Activated CD4-positive, alpha-beta T cell treated with anti-CD3 and anti-CD28 coated beads, Interleukin-10, Interleukin-2, amounts not matched to agents 100 ng/mL and 50 ng/mL, durations not matched to agents 16 hours and 8 hours (primary cell): ENCODE measurements around the gene CEMIP.

ENCODE experiments used
- DNase-seq: peaks from one replicate; pipeline ENCODE4 v3.0.0-alpha.2; 2020

The CEMIP gene

DNA sequence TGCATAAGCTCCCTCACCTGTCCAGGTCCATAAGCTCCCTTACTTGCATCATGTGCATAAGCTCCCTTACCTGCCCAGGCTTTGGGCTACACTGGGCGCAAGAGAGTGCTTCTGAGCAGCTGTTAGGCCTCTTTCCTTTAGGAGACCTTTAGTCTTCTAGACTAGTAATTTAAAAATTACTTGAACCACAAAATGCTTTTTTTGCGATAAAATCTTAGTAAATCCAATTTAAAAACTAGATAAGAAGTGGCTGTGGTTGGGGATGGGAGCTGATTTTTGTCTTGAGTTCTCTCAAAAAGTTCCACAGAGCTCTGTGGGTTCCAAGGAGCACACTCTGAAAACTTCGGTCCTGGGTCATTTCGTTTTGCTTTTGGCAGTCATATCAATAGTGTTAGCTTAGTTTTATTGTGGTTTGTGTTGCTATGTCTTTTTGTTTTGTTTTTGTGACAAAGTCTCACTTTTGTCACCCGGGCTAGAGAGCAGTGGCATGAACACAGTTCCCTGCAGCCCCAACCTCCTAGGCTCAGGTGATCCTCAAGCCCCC, 6.7 kb downstream of the CEMIP start:
- DNase-seq = peak; percentile 52

DNA sequence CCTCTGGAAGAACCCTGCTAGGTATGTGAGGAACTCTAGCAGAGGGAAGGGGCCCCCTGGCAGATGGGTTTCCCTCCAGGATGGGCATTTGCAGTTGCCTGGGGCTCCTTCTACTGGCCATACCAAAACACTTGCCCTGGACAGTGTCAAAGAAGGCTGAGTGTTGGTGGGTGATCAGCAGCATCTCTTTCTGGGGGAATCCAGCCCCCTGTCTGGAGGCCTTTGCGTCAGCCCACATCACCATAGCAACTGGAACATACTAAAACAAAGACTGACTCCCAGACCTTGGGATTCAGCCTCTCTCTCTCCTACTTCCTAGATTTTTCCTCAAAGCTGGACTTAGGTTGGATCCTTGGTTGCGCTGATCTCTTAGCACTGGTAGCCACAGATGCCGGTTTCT, 8.1 kb downstream of the CEMIP start:
- no peak for DNase-seq

DNA sequence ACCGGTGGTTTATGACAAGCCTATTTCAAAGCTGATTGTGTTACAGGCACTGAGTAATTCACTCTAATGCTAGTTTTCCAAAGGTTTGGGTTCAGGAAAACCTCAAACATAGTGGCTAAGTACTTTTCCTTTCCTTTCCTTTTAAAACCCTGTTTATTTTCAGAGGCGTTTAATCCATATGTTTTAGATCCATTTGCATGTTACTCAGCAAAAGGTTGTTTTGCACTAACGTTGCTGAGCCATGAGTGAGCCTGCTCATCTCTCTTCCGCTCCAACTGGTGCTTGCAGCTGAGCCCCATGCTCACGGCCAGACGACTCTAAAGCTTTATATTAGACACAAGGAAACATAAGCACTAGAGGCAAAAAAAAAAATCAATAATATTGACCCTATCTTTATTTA, 9.4 kb downstream of the CEMIP start:
- DNase-seq = no peak

DNA sequence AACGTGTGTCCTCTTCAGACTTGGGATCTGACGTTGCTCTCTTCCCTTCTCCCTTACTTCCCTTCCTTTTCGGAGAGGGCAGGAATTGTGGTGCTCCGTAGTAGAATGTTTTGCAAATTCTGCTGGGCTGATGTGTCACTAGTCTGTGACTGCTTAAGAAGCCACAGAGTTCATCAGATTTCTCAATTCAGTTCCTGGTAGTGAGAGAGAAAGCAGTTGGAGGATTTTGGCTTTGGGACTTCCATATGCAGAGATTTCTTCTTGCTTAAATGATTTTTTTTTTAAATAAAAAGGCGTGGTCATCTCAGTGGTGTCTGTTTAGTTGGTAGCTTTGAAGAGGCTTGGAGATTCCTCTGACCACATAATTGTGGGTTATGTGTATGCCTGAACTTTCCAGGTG, 10.1 kb downstream of the CEMIP start:
- DNase-seq = no peak

DNA sequence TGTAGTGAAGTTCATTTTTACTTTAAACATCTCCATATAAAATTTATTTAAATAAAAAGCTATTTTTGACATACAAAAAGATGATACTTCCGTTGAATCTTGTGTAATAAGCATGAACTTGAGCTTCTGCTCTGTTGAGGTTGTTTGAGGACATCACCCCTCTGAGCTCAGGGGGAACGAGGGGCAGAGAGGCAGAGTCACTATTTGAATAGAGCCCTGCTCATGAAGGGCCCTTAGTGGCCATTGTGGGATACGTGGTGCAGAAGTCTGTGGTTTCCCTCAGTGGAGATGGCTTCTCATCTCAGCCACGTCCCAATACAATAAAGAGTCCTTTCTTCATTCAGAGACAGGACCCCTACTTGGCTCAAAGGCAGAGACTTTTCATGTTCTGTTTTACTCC, 10.6 kb downstream of the CEMIP start:
- DNase-seq = no peak

DNA sequence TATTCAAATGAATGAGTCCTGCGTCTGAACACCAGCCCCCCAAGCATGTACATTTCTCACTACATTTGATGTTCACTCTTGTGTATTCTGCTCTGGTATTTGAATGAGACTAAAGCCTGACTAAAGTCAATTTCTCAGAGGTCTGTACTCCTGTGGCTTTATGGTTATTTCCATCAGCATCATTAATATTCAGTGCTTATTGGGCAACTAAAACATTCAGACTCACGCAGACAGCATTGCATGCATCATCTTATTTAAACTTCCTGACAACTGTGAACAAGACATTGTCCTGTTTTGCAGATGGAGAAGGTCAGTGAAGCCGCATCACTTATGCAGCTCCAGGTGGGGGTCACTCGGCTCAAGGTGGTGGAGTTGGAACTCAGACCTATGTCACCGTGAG, 11.1 kb downstream of the CEMIP start:
- DNase-seq = no peak

DNA sequence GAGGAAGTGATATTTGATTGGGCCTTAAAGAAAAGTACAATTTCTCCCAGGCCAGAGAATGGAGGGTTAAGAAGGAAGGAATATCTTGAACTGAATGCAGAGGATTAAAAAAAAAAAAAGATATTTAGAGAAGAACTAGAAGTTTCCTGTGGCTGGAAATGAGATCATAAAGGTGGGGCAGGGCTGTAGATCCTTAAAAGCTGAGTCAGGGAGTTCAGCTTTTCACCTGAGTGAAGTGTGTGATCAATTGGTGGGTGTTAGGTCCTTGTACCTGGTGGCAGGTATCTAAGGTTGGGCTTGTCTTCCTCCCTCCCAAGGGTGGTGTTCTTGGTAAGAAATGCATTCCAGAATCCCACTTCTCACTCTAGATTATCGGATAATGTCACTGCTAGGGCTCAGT, 11.8 kb downstream of the CEMIP start:
- no peak for DNase-seq

DNA sequence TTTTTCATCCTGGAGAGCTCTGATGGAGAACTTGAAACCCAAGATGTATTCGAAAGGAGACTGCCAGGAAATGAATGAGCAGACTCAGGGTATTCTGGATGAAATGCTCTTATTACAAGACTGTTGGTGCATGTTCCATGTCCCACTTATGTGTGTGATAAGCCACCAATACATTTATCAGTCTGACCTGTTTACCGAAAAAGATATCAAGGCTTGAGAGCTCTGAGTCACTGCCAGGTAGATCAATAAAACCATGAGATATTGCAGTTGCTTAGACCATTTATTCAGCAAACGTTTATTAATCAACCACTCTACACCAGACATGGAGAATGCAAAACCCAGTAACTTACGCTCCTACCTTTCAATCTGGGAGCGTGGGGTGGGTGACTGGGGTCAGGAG, 17.2 kb downstream of the CEMIP start:
- no peak for DNase-seq

DNA sequence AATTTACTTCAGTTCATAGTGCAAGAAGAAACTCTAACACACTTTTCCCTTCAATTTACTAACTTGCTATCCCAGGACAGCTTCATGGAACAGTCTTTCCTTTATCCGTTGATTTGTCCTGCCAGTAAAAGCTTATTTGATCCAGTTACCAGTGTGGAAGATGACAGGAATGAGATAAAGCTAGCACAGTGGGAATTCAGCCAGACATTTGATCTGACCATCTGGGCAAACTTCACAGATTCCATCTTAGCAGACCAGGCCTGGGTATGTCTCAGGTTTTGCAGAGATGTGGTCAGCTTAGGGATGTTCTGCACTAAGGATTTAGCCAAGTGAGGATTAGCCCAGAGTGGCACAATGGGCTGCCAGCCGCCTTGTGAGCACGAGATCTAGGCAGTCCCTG, 19.7 kb downstream of the CEMIP start:
- DNase-seq = no peak

DNA sequence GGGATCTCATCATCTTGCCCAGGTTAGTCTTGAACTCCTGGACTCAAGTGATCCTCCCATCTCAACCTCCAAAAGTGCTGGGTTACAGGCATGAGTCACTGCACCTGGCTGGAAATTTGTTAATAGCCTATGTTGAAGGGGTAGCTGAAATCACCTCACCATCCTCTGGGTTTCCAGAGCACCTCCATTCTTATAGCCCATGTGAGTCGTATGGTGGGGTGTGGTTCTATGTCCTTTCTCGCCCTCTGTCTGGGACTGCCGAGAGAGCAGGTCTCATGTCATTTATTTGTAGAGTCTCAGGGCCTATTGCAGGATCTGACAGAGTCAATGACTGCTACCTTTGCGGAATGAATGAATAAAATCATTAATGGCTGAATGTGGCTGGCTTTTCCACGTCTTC, 20.9 kb downstream of the CEMIP start:
- no peak for DNase-seq

DNA sequence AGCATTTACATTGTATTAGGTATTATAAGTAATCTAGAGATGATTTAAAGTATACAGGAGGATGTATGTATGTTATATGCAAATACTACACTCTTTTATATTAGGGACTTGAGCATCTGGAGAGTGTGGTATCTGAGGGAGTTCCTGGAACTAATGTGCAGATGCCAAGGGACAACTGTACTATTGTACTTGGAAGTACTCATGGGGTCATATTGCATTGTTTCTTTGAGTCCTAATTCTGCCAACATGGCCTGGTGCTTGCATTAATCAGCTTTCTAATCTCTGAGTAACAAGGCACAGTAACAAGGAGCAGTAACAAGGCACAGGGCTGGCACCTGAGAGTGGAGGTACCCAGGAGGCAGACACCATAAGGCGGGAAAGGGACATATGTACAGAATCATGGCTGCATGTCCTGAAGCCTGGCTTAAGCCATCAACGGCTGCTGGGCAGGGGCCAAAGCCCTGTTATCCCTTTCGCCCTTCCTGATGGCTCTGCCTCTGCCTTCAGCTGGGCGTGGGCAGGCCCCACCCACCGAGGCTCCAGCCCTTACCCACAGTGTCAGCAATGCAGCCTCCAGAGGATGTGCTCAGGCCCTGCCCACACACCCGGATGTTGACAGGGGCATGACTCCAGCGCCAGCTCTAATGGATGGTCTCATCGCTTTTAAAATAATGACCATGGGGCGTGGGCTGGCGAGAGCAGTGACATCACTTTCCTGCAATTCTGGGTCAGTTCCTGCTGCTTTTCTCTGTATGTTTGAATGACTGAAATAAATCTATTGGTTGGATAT, 22.9 kb downstream of the CEMIP start:
- DNase-seq = no peak

DNA sequence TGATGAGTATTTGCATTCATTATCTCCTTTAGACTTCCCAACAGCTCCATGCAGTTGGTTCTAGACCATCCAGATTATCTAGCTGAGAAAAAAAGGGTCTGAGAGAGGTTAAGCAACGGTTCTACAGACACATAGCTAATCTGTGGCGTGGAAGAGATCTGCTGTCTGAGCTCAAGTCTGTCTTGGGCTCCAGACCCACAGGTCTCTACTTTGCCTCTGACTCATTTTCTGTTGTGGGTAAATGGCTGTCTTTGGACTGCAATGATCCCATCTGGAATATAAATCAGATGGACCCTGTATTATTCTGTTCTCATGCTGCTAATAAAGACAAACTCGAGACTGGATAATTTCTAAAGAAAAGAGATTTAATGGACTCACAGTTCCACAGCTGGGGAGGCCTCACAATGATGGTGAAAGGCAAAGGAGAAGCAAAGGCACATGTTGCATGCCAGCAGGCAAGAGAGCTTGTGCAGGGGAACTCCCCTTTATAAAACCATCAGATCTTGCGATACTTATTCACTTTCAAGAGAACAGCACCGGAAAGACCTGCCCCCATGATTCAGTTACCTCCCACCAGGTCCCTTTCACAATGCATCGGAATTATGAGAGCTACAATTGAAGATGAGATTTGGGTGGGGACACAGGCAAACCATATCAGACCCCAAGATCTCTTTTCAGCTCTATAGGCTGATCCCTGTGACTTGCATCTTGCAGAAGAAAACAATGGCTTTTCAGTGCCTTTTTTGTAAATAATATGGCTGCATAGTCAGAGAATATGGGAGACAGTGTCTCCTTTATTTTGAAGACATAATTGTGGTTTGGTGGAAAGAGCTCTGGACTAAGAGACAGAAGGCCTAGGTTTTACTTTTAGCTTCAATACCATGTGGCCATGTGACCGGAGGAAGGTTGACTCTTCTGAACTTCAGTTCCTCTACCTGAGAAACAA, 24.7 kb downstream of the CEMIP start:
- DNase-seq = peak; percentile 57

DNA sequence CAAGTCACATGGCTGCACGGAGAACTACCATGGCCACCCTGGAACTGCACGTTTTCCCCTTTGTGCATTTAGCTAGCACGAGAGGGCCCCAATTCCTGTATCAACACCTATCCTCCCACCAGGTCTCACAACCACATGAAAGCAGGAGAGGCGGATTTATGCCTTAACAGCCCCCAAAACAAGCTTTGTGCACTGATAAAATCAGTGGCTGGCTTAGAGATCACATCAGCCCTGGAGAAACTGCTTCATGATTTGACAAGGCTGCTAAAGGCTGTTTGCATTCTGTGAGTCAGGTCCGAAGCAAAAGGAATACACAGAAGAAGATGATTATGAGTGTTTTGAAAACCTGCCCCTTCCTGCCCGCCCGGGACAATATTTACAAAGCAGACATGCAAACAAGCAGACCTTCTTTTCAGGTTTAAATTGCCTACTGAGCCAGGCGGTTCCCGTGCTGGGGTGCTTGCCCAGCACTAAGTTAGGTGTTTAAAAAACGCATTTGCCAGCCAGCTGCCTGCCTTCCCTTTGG, 25.9 kb downstream of the CEMIP start:
- peak; percentile 58 for DNase-seq

DNA sequence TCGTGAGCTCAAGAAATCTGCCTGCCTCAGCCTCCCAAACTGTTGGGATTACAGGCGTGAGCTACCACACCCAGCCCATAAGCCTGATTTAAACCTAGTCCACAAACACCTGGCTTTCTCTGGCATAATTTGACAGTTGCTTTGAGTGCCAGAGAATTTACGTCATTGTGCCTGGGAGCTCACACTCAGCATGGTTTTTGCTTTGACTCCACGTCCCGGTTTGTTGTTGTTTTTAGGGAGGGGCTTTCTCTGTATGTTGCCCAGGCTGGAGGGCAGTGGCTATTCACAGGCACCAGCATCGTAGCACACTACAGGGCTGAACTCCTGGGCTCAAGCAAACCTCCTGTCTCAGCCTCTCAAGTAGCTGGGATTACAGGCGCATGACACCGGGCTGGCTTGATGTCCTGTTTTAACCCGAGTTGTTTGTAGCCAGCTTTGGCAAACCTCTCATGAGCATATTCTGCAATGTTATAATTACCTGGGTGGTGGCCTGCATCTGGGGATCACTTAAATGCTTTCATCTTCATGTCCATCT, 32.7 kb downstream of the CEMIP start:
- DNase-seq = no peak

DNA sequence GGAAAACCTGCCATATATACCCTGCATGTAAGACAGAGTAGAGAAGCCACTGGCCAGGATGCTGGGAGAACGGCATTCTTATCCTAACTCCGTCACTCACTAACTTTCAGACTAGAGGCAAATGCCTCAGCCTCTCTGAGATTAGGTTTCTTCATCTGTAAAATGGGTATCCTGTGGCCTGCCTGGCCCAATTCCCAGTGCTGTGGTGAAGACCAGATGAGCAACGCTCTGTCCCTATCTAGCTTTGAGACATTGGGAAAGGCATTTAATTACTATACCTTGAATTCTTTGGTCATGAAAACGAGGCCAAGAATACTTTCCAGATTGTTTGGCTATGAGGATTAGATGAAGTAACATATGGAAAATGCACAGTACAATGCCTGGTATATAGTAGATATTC, 35.9 kb downstream of the CEMIP start:
- no peak for DNase-seq

DNA sequence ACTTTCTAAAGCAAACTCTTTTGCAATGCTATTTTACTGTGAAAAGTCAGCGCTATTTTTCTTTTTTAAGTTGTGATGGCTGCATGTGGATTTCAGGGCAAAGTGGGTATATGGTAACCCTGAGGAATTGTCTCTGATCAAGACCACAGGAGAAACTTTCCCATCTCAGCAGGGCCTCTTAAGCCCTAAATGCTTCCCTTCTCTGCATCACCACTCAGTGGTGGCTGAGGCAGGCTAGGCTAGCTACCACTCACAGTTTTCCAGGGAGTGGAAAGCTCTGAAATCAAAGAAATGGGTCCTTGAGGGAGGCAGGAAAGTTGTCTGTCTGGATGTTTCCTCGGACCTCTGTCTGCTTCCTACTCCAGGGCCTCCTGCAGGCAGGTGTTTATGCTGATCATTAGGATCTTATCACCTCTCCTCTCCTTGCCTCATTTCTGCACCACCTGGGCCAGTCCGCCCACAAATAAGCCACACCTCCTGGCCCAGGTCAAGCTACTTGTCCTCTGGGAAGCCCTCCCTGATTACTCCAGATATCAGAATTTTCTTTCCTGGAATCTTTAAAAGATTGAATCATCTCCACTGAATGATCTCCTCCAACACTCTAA, 37.0 kb downstream of the CEMIP start:
- DNase-seq = no peak

DNA sequence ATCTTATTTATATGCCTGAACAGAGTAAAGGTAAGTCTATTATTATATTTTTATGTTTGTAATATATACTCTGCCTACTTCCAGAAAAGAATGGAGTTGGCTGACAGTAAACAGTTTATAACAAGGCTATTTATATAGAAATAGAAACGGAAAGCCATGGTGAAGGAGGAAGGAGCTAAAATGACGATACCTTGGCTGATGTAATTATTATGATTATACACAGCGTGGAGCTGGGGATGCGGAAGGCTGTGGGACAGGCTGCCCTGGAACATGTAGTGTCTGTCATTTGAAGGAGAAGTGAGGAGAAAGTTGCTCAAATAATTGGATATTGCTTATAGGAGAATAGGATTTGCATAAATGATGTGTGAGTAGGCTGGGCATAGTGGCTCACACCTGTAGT, 37.8 kb downstream of the CEMIP start:
- no peak for DNase-seq

DNA sequence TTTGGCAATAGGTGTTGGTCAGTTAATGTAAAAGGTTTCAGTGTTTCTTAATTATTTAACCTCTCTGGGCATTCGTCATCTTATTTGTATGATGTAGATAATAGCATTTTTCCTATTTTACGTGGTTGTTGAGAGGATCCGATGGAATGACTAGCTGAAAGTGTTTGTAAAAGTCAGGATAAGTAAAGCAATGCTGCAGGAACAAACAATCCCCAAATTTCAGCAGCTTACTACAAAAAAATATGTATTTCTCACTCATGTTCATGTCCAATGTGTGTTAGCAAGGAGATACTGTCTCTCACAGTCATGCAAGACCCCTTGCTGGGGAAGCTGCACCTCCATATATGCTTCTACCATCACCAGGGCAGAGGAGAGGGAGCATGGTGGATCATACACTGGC, 38.7 kb downstream of the CEMIP start:
- no peak for DNase-seq

DNA sequence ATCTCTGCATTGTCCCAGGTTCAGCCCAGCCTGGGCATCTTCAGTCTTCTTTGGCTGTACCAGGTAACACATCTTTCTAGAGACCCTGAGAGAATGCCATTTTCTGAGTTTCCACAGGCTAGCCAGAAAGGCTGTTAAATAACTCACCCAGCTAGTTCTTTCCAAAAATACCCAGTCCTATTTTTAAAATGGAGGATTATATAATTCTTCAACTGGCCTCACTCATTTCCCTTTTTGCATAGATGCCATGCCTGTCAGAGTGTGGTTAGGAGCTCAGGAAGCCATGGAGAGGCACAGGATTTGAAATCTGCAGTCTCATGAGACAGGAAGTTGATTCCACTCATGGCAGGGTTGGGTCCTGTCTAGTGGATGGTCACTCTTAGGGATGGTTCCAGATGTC, 39.8 kb downstream of the CEMIP start:
- DNase-seq = no peak

DNA sequence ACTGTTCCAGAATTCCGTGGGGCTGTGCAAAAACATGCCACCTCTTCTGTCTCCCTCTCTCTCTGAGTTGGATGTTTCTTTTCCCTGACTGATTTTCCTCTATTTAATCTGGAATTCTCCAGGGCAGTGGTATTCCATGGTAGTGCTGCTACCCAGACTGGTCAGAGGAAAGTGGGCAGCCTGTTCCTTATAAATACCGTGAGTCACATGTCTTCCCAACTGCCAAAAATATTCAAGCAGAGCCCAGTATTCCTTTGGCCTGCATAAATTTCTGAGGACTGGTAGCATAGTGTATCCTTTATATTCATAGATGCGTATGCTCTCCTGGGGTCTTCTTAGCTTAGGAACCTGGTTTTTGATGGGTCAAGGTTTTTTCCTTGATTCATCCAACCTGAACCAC, 40.9 kb downstream of the CEMIP start:
- no peak for DNase-seq

DNA sequence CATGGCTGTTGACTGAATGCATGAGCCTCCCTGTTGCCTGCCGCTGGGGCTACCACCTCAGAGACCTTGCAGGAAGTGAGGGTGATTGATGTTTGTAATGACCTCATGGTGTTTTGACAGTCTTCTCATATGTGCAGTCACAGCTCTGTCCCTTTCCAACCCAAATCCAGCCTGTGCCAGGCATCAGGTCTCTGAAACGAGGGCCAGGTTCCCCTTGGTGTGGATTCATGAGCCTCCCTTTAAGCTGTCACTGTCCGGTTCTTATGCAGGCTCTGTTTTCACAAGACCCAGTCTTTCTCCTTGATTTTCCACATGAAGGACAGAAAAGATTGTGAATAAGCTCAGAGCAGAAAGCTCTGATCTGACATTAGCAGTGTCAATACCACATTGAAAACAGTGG, 43.1 kb downstream of the CEMIP start:
- no peak for DNase-seq

DNA sequence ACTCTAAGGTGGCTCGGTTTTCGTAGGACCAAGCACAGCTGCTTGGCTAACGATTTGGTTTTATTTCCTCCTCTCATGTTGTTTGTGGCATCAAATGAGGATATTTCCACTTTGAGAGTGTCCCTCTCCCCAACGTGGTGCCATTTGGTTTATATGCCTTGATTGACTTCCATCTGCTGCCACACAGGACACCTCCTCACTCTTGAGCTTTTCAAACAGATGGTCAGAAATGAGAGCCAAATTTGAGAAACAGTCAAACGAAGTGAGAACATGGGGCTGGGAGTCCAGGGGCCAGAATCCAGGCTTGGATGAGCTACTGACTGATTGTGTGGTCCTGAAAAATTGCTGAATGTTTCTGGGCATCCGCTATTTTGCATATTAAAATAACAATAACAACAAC, 43.5 kb downstream of the CEMIP start:
- DNase-seq = no peak

DNA sequence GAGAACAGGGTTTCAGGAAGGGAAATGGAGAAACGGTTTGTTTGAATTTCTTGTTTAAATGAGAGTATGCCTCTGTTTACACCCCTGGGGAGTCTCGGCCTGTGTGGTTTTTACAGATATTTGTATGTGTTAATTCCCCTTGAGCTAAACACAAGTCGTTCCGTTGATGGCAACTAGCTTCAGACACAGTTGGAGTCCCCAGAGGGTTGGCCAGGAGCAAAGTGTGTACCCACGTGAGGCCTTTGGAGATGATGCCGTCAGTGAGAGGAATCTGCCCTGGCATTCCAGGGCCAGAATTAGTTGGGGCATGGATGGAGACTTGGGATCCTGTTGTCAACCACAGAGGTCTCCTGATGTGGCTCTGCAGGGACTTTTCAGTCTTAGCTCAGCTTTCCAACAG, 44.0 kb downstream of the CEMIP start:
- no peak for DNase-seq
